CD4-positive, alpha-beta T cell treated with Interleukin-21 for 1 hour (primary cell): ENCODE results near the gene MGRN1.
A peak's percentile ranks its signal among the peaks of the same experiment; 100 is the strongest.

Experiments used
- DNase-seq: peaks from one replicate; pipeline ENCODE4 v3.0.0-alpha.2; 2020

The MGRN1 gene

DNA sequence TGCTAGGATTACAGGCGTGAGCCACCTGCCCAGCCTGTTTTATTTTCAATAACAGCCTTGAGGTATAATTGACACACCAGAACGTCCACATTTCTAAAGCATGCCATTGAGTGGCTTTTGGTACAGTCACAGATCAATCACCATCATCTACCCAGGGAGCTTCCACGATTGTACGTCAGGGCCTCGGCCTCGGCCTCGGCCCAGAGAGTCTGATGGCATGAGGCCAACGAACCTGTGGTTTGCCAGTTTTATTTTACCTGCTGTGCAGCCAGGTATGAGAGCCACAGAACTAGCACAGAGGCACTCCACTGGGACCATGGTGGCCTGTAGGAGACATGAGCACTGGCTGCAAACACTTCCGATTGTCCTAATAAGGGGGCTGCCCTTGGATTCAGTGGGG, 18.3 kb upstream of the MGRN1 start:
- no peak for DNase-seq

DNA sequence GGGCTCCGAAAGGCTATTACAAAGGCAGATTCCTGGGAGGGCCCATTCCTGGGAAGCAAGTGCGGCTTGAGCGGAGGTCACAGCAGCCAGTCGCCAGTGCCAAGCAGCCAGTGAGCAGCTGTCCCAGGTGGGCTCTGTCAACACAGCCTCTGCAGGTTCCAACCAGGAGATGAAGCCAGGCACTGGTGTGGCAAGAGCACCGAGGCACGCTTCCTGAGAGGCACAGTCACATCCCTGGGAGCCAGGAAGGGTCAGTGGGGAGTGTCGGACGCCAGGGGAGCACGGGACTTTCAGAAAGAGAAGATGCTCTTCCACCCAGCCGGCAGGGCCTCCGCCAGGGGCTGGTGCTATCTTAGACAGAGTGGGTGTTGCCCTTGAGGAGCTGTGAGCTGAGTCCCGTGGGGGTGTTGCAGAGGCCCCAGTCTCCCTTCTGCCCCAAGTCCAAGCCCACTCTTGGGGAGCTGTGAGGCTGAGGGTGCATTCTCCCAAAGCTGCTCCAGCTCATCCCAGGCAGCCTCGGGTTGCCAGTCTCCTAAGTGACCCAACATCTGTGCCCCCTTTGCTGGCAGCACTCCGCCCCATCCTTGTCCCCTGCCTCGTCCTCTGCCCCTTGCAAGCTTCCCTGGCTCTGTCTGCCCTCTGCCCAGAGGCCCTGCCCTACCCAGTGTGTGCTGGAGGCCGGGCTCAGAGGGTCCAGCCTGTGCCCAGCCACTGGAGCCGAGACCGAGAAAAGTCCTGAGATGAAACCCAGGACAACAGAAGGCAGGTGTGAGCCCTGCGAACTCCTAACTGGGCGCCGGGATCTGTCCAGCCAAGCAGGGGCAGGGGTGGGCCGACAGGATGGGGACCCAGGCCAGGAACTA, 16.6 kb upstream of the MGRN1 start:
- DNase-seq: no peak

DNA sequence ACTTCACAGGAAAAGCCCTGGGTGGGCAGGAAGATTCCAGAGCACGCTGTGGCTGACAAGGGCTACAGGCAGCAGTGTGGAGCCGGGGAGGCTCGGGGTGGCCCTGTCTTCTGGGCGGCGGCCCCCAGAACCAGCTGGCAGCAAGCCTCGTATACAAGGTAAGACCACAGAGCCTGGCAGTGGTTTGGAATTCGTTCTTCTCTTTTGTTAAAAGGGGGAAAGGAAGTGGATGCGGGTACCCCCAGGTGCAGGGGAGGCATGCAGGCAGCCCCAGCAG, 16.0 kb upstream of the MGRN1 start:
- DNase-seq: no peak

DNA sequence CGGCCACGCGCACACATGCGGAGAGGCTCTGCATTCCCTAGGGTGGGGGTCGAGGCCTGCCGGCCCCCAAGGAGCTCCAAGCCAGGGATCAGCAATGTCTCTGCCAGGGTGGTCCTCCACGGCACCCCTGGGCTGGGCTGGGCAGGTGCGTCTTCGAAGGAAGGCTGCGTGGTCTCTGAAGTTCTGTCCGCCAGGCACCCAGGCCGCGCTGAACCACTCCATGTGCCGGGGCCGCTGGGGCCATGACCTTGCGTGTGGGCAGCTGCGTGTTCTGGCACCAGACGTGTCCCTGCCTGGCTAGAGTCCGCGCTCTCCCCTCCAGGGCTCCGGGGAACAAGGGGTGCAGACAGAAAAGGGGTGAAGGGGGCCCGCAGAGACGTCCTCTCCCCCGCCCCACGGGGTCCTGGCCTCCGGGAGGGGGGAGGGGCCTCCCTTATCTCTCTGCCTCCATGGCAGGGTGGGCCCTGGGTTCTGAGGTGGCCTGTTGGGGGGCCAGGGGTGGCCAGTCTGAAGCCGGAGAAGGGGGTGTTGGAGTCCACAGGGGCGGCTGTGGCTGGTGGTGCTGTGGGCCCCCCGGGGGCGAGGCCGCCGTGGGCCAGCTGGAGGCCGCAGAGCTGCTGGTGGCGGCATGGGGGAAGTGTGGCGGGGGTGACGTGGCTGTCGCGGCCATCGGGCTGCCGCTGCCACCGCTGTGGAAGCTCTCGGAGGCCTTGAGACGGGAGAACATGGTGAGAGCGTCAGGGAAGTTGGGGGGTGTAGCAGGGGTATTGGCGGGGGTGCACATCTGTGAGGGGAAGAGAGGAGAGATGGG, 15.2 kb upstream of the MGRN1 start:
- DNase-seq: no peak

DNA sequence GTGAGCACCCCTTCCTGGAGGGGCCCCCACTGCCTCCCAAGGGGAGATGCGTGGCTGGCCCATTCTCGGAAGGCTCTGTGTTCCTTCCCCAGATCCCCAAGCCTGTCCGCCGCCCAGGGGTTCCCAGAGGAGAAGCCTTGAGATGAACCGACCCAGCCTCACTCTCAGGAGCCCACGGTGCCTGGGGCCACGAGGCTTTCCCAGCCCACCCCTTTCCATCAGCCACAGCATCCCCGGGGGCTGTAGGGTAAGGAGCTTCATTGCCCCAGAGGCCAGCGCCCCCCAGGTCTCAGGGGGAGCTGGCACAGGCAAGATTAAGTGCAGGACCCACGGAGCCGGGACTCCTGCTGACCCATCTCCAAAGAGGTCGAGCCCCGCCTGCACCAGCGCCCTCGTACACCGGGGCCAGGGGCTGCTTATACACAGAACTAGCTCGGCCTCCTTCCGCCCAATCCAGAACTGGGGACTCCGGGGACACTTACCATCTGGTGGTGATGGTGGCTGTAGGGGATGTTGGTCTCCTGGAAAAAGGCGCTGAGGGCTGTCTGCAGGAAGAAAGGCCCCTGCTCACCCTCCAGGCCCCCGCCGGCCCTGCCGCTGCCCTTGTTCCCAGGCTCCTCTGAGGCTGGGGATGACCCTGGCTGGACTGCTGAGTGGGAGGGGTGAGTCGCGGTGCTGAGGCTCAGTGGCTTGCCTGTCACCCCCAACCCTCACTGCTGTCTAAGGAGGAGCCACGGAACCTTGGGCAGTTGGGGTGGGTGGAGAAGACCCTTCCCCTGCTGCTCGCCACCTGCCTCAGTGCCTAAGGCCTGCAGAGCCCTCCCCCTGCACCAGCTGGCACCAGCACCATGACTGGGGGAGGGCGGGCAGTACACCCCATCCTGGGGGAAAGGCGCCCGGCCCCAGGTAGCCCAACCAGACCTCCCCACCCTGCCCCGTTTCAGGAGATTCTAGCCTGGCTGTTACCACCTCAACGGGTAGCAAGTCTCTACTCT, 14.3 kb upstream of the MGRN1 start:
- no peak for DNase-seq

DNA sequence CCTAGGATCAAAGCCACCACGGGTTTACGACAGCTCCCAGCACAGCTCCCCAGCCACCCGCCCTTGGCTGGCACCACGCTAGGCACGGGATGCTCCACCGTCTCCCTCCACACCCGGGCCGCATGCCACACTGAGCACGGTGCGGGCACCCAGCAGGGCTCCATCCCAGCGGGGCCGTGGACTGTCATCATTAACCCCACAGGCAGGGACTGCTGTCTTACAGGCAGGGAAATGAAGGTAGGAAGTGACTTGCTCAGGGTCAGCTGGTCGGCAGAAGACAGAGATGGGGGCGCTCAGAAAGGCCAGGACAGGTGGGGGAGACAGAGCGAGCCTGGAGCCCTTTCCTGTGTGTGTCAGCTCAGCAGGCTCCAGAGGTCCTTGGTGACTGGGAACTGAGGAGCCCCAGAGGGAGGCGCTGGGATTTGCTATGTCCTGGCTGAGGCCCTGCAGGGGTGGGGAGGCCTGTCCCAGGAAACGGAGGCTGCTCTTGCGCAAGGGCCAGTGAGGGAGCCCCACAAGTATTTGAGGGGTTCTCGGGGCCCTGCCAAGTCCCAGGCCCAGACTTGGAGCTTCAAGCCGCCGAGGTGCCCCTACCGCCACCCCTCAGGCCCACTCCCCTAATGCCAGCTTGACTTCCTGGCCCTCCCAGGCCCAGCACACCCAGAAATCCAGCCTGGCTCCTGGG, 13.1 kb upstream of the MGRN1 start:
- DNase-seq: no peak

DNA sequence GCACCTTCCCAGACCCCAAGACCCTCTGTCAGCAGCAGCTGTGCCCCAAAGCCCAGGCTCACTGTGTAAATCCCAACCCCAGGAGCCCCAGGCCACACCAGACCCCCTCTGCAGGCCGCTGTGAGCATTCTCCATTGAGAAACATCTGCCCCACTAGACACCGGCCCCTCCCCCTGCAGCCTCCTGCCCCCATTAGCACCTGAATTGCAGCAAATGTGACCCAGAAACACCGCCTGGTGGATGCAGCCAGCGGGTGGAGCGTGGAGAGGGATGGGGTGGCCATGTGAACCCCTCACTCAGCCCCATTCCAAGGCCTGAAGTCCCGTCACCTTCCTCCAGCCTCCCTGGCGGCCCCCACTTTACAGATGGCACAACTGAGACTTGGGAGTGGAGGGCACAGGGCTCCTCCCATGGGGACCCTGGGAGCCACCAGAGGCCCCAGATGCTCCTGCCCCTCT, 12.1 kb upstream of the MGRN1 start:
- no peak for DNase-seq

DNA sequence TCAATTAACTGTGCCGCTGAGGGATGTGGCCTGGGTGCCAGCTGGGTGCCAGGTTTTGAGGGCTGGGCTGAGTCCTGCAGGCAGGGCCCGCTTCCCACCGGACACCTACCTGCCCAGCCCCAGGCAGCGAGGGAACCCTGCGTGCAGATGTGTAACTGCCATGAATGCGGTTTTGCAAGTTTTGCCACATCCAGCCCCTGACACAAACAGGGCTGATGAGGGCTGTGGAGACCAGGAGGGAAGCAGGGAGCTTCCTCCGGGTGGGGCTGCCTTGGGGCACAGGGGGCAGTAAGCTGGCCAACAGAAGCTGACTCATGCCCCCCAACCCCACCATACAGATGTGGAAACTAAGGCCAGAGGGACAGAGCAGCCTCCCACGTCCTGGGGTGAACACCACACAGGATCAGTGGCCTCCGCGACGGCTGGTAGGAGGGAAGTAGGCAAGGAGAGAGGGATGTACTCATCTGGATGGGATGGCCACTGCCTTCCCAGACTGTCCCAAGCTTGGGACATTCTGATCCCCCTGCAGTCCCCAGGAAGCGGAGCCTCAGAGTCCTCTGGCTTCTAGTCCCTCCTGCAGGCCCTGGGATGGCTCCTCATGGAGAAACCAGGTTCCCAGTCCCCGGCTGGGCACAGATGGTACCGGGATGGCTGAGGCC, 11.5 kb upstream of the MGRN1 start:
- no peak for DNase-seq

DNA sequence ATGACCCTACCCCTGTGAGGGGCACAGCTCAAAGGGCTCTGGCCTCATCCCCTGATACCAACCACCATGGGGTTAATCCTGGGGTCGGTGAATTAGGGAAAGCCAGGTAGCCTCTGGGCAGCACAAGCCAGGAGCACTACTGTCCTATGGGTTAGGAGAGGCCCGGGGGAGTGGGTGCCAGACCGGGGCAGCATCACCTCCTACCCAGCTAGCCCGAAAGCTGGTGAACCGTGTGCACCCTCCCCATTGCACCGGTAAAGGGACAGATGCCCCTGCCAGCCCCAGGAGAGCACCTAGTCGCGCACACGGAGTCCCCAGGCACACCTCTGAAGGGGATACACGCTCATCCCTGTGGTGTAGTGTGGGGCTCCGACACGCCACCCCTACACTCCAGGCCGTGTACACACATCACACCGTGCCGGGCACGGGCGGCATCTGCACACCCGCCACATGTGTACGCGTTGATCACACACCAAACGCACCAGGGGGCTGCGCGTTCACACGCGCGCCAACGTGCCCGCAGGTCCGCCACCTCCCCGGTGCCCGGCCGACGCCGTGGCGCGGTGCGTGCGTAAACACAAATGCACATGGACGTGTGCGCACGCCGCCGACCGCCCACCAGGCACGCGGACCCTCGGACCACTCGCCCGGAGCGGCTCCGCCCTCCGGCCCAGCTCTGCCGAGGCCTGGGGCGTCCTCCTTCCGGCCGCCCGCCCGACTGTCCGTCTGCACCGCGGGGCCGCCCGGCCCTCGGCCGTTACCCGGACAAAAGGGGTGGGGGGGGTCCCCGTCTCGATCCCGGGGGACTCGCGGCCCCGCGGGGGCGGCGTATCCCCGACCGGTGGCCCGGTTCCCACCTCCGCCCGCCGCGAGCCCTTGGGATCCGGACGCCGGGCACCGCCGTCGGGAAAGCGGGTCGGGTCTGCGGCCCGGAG, 10.7 kb upstream of the MGRN1 start:
- DNase-seq: peak; percentile 29

DNA sequence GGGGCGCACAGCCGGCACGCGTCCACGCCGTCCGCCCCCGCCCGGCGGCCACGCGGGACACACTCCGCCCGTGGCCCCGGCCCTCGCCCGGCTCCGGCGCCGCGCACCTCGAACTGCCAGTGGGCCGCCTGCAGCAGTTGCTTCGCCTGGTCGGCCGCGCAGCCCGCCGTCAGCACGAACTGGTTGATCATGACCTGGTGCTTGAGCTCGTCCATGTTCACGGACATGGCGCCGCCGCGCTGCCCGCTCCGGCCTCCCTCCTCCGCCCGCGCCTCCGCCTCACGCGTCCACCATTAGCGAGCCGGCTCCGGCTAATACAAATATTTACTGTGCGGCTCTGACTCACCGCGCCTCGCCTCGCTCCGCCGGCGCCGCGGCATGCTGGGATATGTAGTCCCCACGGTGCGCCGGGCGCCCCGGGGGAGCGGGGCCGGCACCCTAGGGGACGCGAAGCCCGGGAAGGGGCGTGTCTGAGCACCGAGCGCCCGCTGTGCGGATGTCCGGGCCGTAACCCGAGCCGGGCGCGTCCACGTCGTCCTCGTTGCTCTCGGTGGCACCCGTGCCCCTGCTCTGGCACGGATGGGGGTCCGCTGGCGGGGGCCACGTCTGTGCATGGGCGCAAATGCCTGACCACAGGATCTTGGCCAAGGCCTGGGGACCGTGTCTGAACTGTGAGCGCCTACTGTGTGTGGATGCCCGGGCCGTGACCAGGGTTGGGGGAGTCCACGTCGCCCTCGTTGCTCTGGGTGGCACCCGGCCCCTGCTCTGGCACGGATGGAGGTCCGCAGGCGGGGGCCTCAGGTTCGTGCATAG, 9.8 kb upstream of the MGRN1 start, which contains the start of gene UBALD1:
Gene UBALD1 (minus strand): TSS at position 318 of the 813 bp plus-strand sequence. CDS start 91 bp downstream, at position 227.
- DNase-seq: peak; percentile 84

DNA sequence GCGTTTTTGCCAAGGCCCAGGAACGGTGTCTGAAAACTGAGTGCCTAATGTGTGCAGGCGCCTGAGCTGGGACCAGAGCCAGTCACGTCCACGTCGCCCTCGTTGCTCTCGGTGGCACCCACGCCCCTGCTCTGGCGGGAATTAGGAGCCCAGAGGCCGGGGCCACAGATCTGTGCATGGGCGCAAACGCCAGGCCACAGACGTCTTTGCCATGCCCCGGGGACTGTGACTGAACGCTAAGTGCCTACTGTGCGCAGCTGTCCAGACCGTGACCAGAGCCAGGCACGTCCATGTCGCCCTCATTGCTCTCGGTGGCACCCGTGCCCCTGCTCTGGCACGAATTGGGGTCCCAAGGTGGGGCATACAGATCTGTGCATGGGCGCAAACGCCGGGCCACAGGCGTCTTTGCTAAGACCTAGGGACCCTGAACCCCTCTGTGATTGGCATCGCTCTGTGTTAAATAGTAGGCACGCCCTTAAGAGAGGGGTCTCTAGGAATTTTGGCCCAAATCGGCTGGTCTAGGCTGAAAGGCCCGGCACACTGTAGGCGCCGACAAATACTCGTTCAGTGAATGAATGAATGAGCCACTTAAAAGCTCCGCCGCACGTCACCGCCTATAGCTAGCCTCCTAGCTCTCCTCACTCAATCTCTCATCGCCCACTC, 9.1 kb upstream of the MGRN1 start:
- DNase-seq: no peak

DNA sequence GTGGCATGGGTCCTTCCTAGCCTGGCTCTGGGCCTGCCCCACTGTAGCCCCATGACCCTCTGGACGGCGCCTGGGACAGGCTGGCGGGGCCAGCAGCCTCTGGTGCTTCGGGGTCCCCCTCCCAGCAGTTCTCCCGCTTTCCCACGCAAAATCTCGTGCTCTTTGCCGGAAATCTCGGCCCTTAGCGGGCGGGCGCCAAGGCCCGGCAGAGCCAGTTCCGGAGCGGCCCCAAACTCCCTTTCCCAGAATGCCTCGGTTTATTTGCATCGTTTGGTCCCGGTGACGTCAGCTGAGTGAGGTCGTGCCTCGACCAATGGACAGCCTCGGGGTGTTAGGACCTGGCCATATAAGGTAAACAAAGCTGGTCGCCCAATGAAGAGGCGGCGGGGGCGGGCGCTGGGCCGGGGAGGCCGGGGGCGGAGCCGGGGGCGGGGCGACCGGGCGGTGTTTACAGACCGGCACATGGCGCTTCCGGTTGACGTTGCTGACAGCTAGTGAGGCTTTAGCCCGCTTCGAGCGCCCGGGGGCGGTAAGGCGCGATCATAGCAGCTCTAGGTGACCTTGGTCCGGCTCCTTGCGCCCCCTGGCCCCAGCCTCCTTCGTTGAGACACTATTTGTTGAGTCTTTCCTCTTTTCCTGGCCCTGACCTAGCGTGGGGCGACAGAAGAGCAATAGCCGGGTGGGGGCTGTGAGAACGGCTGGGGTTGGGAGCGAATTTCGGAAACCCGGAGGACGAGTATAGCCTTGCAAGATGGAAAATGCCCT, 8.4 kb upstream of the MGRN1 start:
- DNase-seq: peak; percentile 100

DNA sequence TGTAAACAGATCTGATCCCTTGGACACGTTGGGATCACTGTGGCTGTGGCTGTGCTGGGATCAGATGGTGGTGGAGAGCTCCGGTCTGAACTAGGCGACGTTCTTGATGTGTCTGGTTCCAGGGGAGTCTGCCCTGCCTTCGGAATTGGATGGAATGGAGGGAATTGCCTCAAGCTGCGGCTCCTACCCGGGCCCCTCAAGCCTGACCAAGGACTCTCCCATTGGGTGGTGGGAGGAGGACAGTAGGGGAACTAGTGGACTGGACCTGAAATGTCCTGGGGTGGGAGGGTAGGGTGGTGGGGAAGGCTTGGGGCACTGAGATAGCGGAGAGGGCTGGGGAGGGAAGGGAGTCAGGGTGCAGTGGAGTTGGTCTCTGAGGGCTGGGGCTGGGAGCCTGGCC, 6.7 kb upstream of the MGRN1 start:
- no peak for DNase-seq

DNA sequence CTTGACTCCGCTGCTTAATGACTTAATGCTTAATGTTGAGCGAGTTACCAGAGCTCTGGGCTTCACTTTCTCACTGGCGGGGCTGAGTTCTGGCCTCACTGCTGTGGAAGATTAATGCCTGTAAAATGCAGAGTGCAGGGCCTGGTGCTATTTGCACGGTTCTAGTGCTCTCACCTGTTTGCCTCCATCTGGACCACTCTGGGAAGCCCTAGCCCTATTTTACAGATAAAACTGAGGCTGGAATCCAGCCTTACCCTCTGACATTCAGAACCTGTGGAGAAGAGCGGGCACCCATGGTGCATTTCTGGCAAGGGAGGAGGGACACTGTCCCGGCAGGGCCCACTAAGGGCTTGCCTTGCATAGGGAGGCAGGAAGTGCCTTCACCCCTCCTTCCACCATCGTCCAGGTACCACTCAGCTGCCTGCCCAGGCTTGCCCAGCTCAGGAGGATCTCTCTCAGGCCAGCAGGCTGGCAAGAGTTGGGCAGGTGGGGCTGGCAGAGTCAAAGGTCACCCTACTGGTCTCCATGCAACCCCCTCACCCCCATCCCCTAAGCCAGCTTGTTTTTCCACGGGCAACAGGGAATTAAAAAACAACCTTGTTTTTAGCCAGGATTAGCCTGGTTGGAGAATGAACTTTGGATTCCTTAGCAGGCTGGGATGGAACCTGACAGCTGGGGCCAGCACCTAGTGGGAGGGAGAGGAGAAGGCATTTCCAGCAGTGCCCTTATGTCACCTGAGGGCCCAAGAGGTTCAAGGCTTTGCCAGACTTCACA, 5.8 kb upstream of the MGRN1 start:
- no peak for DNase-seq

DNA sequence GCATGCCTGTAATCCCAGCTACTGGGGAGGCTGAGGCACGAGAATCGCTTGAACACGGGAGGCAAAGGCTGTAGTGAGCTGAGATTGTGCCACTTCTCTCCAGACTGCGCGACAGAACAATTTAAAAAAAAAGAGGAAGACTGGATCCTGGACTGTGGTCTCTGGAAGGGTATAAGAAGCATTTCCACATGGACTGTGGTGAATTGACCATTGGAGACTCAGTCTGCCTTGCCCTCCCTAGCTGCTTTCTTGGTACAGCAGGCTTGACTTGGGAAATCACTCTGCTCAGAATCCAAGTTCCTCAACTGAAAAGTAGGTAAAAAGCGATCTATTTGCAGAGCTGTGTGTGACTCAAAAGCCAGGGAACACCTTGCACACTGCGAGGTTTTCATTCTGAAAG, 1.0 kb upstream of the MGRN1 start:
- DNase-seq: no peak

DNA sequence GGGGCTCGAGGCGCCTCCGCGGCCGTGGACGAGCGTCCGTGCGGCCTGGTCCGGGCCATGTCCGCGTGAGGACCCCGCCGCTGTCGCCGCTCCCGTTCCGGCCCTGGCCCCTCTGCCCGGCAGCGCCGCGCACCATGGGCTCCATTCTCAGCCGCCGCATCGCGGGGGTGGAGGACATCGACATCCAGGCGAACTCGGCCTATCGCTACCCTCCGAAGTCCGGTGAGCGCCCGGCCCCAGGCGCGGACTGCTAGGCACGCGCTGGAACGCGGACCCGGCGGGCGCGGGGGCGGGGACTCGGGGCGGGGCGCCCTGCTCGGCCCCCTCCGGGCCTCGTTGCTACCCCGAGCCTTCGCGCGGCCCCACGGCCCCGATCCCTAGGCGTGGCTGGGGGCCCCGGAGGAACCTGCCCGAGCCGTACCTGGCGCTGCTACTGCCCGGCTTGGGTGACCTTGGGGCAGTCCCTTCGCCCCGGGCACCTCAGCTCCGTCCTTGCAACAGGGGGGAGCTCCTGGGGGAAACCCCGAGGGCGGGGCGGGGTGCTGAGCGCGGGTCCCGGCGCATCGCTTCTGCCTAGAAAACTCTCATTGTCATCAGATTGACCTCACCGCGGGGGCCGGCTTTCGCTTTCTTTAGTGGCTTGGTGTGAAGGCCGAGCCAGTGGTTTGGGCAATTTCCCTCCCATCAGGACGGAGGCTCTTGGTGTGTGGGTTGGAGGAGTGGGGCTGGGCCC, 367 bp downstream of the MGRN1 start:
- peak; percentile 81 for DNase-seq
